AG04450 (cell line): ENCODE measurements around the gene PODXL2. TPM values are rescaled to one million over a fixed set of nuclear protein-coding genes. Genes with fewer than 3 reads are reported as not detected.

Source experiments
- CTCF ChIA-PET: fragments of 300-600, 350-600 bp; formaldehyde crosslinking; extraction: SDS; loops from one replicate; lab custom pipeline; 2022; ENCODE audit warnings: antibody characterized with exemption, inconsistent platforms; lab: Charles Lee
- POLR2A ChIA-PET: fragments of 350-600 bp; formaldehyde crosslinking; extraction: SDS; loops from one replicate; lab custom pipeline; 2021; ENCODE audit warnings: antibody characterized with exemption, inconsistent platforms; lab: Yijun Ruan, JAX
- DNase-seq: peaks from one replicate; pipeline ENCODE4 v3.0.0-alpha.2; 2011; ENCODE audit warnings: low read depth, low spot score
- H3K27ac ChIP-seq: one replicate; pipeline ENCODE4 v1.5.1; 2012; ENCODE audit warnings: low read depth, low read length, control low read depth
- H3K27me3 ChIP-seq: one replicate; pipeline ENCODE4 v1.6.0; 2012; ENCODE audit warnings: low read length; ENCODE audit not compliant: control insufficient read depth, insufficient read depth
- H3K4me3 ChIP-seq: 2 replicates; pipeline ENCODE4 v1.5.1; 2011; ENCODE audit warnings: mild to moderate bottlenecking, low read depth, low read length, control low read depth
- H3K9me3 ChIP-seq: 2 replicates; pipeline ENCODE4 v1.5.1; 2012; ENCODE audit warnings: low read length; ENCODE audit not compliant: control insufficient read depth, insufficient read depth
- CTCF ChIP-seq: IDR thresholded peaks from 2 replicates; pipeline ENCODE4 v1.5.1; 2011; ENCODE audit warnings: low read depth, low read length, control low read depth, inconsistent platforms
- polyA plus RNA-seq: library from polyadenylated mRNA; depleted of rRNA; stranded (reverse); fragments of >200 nt; gene quantifications from 2 replicates; pipeline ENCODE4 v1.2.3, GENCODE V29; 2011

The PODXL2 gene
- polyA plus RNA-seq, 1 experiment, result 1.5 TPM

DNA sequence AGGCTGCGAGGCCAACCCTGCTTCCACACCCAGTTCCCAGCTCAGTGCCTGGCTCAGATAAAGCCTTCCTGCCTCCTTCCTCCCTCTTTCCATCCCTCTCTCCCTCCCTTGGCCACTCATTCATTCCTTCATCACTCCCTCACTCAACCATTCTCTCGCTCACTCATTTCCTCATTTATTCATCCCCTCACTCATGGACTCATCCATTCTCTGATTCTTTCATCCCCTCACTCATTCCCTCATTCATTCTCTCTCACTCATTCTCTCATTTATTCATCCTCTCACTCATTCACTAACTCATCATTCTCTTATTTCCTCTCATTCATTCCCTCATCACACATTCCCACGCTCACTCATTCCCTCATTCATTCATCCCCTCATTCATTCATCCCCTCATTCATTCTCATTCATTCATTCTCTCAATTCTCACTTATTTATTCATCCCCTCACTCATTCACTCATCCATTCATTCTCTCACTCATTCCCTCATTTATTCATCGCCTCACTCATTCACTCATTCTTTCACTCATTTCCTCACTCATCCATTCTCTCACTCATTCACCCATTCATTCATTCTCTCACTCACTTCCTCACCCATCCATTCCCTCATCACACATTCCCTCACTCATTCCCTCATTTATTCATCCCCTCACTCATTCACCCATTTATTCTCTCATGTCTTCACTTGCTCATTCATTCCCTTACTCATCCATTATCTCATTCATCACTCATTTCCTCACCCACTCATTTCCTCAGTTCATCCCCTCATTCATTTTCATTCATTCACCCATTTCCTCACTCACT is 56.9 kb downstream of the PODXL2 start:
- ChIA-PET POLR2A (no interaction called here), CTCF (no interaction called here)
- H3K4me3 ChIP-seq, result no peak overlapping the region
- no peak overlapping the region for H3K27ac ChIP-seq
- TF ChIP-seq CTCF, result no peak
- no peaks in the 10 kb centered on the region for H3K27me3 ChIP-seq
- DNase-seq, result no peak
- no peaks in the 10 kb centered on the region; the same call in 1 of the 2 replicates for H3K9me3 ChIP-seq

DNA sequence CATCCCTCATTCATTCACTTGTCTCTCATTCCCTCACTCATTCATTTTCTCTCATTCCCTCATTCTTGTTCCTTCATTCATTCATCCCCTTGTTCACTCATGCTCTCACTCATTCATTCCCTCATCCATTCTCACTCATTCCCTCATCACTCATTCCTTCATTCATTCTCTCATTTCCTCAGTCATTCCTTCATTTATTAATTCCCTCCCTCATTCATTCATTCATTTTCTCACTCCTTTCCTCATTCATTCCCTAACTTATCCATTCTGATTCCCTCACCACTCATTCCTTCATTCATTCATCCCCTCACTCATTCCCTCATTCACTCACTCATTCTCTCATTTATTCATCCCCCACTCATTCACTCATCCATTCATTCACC is 57.5 kb downstream of the PODXL2 start:
- TF ChIP-seq CTCF, result no peak
- H3K4me3 ChIP-seq, result no peak overlapping the region
- ChIA-PET POLR2A (no interaction called here), CTCF (no interaction called here)
- DNase-seq, result no peak
- H3K27me3 ChIP-seq, result no peaks in the 10 kb centered on the region
- no peaks in the 10 kb centered on the region; the same call in 1 of the 2 replicates for H3K9me3 ChIP-seq
- H3K27ac ChIP-seq, result no peak overlapping the region

DNA sequence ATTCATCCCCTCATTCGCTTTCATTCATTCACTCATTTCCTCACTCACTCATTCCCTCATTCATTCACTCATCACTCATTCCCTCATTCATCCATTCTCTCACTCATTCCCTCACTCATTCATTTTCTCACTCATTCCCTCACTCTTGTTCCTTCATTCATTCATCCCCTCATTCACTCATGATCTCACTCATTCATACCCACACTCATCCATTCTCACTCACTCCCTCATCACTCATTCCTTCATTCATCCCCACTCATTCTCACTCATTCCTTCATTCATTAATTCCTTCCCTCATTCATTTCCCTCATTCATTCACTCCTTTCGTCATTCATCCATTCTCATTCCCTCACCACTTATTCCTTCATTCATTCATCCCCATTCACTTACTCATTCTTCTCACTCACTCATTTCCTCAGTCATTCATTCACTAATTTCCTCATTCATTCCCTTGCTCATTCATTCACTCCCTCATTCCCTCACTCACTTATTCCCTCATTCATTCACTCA is 58.3 kb downstream of the PODXL2 start:
- Histone ChIP-seq H3K4me3 (no peak overlapping the region), H3K27me3 (no peaks in the 10 kb centered on the region), H3K9me3 (no peaks in the 10 kb centered on the region; the same call in 1 of the 2 replicates), H3K27ac (no peak overlapping the region)
- POLR2A ChIA-PET, result no interaction called here
- CTCF ChIA-PET, result no interaction called here
- DNase-seq, result no peak
- no peak for TF ChIP-seq CTCF

- H3K27ac ChIP-seq, result peak overlapping the region; percentile 57
- CTCF ChIA-PET, result no interaction called here
- H3K27me3 ChIP-seq, result no peaks in the 10 kb centered on the region
- no peak overlapping the region for H3K4me3 ChIP-seq
- no peak for TF ChIP-seq CTCF
- H3K9me3 ChIP-seq, result no peaks in the 10 kb centered on the region; the same call in 1 of the 2 replicates
- DNase-seq, result no peak
- POLR2A ChIA-PET, result no interaction called here
Measured at GRCh38 chr3:127688022-127688415, 59.0 kb downstream of the PODXL2 start.

- no peaks in the 10 kb centered on the region; the same call in 1 of the 2 replicates for H3K9me3 ChIP-seq
- H3K27ac ChIP-seq, result peak overlapping the region; percentile 57
- no peak overlapping the region for H3K4me3 ChIP-seq
- ChIA-PET POLR2A (no interaction called here), CTCF (interaction anchor here (0.6 to 2.6 kb wide), 6 partner anchors 9 to 282 kb away, joined by 3 to 8 read pairs (median 4); no protein-coding TSS in a partner anchor)
- DNase-seq, result no peak
- H3K27me3 ChIP-seq, result no peaks in the 10 kb centered on the region
- TF ChIP-seq CTCF, result no peak
Measured at GRCh38 chr3:127688416-127689265, 59.7 kb downstream of the PODXL2 start.
